NCI-H146 (cell line): ENCODE measurements around the gene NDUFS2.
A peak's percentile ranks its signal among the peaks of the same experiment; 100 is the strongest.

Experiments used
- DNase-seq: peaks from one replicate; lab custom pipeline; 2025; lab: John Stamatoyannopoulos, UW

NDUFS2 gene

DNA sequence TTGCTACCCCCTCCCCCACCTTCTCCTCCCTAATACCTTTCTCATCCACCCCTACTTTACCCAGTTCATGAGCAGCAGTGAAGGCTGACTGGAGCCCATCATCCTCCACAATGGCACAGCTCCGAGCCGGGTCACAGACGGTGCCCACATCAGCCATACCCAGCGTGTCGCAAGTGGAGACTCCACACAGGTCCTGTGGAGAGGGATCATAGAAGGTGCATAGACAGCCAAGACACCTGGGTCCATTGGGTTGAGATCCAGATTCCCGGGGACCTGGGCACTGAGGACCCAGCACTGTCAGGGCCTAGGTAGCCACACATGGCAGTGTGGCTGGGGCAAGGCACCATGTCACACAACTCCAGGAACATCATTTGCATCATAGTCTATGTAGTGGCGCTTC lies 6.1 kb upstream of the NDUFS2 start:
- DNase-seq: no peak

DNA sequence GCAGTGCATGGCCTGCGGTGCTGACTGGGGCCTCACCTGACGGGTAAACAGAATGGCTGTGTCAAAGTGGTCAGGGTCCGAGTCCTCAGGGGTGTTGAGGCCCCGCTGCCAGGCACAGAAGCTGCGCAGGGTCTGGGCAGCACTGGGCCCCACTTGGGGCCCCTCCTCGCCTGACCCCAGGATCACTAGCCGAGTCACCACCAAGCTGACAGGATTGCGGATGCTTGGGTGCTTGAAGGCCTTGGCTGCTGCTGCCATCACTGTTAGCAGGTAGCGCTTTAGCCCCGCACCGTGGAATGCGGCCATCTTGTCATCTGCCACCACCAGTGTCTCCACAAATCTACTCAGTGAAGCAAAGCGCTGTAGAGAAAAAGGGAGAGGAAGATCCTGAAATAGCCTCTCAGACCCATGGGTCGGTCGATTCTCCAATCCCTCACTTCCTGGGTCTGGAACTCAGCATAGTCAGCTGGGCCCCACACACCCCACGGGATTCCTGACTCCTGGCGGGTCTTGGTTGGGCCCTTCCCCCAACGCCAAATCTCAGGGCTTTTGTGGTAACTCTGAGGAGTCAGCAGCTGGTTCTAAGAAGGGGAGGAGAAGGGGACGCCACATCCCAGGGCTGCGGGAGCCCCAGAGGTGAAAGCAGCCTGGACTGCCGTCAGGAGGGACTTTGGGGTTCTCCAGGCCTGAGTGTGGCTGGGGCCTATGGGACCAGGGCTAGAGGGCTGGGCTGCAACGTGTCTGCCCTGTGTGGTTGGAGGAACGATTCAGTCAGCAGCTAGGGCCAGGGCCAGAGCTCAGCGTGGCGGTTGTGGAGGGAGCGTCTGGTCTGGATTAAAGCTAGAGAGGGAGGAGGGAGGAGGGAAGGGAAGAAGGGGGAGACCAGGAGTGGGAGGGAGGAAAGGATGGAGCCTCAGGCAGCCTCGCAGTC lies 5.4 kb upstream of the NDUFS2 start:
- no peak for DNase-seq

DNA sequence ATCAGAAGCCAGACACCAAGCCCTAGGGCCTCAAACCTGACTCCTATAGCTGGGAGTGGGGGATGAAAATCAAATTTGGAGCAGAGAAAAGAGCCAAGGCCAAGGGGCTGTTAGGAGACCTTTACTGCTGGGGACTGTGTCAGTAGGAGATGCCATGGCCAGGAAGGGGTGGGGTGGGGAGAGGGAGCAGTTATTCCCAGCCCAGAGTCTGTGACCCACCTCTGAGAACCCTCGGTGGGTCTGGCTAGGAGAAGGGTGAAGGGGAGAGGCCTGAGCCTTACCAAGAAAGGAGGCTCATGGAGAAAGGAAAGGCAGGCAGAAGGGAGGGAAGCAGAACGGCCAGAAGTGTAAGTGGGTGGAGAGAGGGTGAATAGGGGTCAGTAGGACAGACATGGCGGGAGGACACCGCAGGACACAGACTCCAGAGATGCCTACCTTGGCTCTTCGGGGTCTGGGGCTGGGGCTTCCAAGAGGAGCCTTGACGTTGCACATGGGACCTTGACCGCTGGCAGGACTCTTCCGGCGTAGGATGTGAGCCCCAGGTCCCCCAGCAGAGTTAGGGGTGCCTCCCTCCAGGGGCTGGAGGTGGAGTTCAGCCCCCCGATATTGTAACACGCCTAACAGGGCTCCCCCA lies 4.5 kb upstream of the NDUFS2 start:
- DNase-seq: no peak

DNA sequence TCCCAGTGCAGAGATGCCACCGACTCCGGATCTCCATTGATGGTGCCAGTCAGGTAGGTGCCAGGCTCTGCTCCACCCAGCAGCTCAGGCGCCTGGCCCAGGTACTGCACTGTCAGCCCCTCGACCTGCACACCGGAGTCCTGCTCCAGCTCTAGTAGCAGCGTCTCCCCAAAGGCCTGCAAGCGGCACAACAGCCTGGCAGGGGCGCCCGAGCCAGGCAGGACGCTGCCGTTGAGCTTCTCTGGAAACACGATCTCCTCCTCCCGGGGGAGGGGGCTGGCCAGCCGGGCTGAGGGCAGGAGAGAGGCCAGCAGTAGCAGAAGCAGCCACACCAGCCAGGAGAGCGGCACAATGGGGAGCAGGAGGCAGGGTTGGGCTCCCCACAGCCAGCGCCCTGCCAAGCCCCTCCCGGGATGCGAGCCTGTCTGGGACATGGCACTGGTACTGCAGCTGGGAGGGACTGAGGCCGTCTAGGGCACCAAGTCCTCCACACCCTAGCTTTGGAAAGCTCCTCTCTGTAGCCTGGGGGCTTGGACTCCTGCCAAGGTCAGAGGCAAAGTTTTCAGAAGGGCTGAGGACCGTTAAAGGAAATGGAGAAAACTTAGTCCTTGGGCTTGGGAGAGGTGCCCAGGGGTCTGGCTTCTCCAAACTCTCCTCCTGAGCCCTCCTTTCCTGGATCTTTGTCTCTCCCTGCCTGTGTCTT lies 3.8 kb upstream of the NDUFS2 start:
- peak; percentile 51 for DNase-seq

DNA sequence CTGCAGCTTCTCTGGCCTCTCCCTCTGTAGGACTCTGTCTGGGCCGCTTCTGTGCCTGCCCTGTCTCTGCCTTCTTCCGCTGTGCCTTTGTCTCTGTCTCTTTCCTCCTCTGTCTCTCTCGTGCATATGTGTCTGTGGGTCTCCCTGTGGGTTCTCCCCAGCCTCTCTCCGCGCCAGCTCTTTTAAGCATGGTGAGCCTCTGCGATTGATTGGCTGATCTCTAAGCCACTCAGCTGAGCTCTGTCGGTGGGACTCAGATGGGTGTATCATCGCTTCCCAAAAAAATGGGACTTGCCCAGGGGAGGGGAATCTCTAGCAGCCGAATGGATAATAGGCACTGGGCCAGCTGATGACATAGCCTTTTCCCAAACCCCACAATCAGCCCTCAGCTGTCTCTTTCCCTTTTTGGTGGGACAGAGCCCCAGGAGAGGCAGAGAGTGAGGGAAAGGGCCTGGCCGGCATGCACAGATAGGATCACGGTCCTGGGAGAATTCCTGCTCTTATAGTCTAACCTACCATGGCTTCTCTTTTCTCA lies 3.2 kb upstream of the NDUFS2 start, which contains the start of gene ADAMTS4:
Gene ADAMTS4 (minus strand): TSS at position 158 of the 535 bp plus-strand sequence. CDS start 427 bp downstream, outside the sequence.
- no peak for DNase-seq

DNA sequence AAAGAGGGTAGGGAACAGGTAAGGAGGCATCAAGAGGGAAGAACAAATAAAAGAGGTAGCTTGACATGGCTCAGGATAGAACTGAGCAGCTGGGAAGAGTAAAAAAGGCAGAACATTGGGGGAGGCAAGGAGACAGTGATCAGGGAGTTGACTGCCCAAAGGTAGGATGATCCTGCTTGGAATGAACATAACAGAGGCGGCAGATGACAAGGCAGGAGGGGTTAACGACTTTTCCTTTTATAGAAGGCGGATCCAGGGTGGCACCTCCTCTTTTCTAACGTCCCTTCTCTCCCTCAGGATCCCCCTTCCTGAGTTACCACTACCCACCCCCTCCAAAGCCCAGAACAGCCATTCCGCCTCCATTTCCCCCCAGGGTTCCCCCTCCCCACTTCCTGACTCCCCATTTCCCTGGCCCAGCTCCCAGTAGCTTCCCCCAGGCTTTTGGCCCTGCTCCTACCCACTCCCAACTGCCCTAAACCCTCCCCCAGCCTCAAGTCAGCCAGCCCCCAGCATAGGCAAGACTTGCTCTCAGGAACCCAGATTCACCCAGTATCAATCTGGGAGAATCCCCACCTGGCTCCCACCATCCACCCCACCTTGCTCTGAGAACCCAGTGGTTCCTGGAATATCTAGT lies 2.5 kb upstream of the NDUFS2 start:
- no peak for DNase-seq

DNA sequence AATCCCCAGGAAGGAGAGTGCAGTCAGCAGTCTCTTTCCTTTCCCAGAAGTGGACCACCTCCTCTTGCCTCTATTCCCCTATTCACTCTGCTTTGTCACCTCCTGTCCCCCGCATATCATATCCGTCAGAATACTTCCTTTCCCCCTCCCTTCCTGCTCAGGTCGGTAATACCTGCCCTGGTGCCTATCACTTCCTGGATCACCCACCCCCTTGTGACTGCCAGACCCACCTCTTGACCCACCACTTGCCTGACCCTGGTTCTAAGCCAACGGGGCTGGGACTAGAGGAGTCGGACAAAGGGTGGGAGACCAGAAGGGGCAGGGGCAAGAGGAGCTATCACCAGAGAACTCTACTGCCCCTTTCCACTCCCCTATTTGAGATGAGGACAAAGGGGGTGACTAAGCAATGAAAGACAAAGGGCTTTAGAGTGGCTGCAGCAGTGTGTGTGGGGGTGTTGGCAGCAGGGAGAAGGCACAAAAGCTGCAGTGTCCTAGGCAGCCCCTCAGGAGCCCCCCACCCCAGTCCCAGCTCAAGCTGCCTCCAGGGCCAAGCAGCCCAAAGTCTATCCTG lies 1.7 kb upstream of the NDUFS2 start:
- no peak for DNase-seq

DNA sequence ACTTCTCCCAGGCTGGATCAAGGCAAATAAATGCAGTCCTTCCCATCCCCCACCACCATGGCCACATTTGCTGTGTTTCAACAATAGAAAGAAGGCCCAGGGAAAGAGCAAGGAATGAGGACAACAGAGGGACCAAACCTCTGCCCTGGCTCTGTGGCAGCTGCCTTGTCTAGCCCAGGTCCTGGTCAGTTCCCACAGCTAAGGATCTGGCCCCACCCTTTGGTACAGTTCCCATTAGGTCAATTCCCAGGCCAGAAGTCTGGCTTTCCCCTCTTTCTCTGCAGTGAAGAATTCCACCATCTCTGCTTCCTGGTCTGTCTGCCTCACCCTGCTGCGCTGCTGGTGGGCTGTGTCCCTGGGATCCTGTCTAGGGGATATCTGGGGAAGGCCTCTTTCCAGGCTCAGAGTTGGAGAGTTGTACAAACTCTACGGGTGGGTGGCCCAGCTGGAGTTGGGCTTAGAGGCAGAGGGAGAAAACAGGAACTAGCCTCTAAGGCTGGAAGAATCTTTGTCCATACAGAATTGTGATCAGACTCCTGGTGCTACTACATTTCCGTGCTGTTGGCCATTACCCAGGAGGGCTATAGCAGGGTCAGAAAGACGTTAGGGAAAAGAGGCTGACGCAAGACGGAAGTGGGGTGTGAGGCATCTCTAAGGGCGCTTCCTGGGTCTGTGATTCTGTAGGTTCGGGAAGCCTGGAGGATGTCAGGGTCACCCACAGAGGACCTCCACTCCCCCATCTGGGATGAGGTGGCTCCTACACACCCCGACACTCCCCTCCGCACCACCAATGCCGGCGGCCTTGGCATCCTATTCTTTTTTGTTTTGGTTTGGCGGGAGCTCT lies 953 bp upstream of the NDUFS2 start:
- DNase-seq: peak; percentile 37

DNA sequence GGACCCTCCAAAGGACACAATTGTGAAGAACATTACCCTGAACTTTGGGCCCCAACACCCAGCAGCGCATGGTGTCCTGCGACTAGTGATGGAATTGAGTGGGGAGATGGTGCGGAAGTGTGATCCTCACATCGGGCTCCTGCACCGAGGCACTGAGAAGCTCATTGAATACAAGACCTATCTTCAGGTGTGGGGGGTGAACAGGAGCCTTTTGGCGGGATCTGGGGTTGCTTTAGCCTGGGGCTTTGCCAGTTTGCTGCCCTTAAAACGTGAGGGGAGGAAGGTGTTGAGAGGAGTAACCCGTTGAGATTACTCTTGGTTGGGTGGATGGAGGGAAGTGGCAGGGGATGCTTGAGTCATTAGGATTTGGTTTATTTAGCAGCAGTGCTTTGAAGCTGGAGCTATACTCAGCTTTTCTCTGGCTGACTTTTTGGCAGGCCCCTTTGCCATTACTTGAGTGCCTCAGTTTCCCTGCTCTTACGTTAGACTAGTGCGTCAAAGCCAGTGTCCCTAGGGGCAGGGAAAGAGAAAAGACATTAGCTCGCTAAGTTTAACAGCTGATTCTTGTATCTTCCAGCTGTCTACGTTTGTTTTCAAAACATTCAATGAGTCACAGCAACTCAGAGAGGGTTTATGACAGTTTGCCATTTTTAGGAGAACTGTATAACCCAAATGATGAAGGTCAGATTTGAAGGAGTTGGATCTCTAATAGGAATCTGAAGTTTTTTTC lies 4.4 kb downstream of the NDUFS2 start:
- DNase-seq: no peak

DNA sequence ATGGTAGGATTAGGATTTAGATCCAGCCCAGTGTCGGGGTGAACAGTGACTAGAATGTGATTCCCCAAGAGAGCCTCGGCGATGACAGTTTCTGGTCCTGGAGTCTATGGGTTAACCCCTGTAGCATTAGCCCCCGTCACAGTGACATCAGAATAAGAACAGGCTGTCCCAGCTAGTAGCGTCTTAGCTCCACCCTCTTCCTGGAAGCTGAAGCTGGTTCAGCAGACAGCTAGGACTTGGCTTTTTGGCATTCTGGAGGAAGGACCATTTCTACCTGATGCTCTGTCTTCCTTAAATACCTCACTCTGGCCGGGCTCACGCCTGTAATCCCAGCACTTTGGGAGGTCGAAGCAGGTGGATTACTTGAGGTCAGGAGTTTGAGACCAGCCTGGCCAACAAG lies 5.0 kb downstream of the NDUFS2 start:
- no peak for DNase-seq

DNA sequence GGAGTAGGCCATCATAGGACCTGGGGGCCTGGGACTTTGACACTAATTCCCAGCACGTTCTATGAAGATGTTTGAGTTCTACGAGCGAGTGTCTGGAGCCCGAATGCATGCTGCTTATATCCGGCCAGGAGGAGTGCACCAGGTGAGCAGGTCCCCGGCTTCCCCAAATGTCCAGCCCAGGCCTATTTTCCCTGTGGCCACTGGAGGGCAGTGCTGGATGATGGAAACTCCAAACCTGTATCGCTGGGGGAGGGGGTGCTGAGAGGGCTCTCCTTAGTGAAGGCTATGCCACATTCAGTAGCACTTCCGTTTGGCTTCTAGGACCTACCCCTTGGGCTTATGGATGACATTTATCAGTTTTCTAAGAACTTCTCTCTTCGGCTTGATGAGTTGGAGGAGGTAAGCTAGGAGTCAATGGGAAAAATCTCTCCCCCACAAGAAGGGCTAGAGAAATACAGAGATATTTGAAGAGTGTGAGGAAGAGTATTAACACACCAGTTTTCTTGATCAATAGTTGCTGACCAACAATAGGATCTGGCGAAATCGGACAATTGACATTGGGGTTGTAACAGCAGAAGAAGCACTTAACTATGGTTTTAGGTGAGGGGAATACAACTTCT lies 7.7 kb downstream of the NDUFS2 start:
- peak; percentile 79 for DNase-seq

DNA sequence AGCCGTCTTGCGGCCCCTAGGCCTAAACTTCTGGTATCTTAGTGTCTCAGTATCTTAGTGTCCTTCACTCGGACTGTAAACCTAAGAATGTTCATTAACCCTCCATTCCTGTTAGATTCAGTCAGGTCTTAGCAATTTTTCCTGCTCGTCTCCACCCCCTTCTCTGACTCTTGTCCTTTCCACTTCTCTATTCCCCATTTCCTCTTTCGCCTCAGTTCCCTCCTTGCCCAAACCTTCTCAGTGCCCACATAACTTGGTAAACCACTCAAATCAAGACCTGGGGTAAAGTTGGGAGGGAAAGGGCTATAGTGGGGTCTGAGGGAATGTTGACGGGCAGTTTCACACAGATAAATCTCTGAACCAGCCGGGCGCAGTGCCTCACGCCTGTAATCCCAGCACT lies 12.2 kb downstream of the NDUFS2 start:
- DNase-seq: no peak

DNA sequence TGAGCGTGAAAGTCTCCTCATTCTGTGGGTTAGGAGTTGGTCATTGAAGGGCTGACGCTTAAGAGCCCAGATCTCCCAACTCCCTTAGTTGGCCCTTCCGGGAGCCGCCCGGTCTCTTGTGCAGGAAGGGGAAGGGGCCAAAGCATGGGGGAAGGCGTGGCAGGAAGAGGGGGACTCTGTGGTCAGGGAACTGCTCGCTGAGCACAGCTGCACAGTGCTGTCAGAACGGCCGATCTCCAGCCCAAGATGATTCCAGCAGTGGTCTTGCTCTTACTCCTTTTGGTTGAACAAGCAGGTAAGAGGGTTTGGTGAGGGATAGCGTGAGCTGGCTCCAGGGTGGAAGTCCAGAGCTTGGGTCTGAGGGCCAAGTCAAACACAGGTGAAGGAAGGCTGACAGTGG lies 12.9 kb downstream of the NDUFS2 start, which contains the start of gene FCER1G:
Gene FCER1G (plus strand): TSS at position 220 of the 400 bp plus-strand sequence. CDS start 27 bp downstream, at position 247.
- DNase-seq: no peak

DNA sequence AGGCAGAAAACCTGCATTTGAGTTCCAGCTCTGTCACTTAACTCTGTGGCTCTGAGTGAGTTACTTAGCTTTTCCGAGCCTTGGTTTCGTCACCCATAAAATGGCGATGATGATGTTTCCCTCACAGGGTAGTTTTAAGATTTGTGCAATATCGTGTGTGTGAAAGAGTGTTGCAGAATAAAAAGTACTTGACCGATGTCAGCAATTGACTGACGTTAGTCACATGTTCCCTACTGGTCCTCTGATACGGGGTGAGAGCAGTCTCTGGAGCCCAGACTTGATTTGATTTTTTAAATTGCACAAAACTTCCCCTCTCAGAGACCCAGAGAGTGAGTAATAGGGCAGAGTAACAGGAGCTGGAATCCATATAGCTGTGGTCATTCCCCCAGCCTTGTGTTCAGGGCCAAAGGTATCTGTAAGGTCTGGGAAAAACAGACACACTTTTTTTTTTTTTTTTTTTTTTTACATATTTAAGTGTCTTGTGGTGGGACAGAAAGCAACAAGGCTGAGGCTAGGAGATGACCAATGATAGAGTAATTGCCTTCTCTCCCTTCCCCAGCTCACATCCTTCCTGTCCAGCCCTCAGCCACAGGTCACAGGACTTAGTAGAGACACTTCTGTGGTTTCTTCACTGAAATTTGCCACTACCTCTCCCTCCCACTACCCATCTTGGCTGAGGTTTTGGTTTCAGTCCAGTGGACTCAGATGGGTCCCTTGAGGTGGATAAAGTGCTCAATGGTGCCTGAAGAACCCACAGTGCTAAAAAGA lies 15.0 kb downstream of the NDUFS2 start:
- DNase-seq: no peak

DNA sequence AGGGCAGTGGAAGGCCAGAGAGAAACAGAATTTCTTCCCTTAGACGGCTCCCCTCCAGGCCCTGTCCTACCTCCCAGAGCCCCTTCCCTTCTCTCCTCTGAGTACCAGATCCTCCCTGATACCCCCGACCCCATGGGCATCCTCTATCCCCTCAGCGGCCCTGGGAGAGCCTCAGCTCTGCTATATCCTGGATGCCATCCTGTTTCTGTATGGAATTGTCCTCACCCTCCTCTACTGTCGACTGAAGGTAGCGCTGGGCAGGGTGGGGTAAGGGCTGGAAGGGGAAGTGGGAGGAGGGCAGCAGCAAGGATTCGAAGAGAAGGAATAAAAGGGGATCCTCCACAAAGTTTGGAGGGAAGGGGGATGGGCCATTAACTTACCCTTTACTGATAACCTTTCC lies 15.7 kb downstream of the NDUFS2 start:
- DNase-seq: no peak

DNA sequence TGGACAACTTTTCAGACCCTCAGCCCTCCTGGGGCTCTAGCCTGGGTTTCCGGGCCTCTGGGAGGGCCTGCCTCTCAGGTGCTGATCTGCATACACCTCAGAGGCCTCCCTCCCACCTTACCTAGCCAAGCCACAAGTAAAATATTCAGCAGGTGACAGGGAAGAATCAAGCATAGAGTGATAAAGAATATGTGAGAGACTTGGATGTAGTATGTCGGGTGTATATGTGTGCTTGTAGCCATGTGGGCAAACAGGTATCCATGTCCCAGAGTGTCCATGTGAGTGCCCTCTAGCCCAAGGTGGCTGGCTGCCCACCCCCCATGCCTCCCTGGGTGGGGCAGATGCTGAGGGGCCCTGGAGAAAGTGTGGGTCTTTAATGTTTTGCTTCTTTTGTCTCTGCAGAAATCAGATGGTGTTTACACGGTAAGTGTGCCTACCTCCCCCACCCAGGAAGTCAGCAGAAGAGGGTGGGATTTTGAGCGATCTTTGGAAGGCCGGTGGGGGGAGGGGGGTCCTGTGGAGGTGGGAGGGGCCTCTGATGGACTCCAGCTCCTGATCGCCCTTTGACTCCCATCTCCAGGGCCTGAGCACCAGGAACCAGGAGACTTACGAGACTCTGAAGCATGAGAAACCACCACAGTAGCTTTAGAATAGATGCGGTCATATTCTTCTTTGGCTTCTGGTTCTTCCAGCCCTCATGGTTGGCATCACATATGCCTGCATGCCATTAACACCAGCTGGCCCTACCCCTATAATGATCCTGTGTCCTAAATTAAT lies 16.3 kb downstream of the NDUFS2 start:
- DNase-seq: no peak

DNA sequence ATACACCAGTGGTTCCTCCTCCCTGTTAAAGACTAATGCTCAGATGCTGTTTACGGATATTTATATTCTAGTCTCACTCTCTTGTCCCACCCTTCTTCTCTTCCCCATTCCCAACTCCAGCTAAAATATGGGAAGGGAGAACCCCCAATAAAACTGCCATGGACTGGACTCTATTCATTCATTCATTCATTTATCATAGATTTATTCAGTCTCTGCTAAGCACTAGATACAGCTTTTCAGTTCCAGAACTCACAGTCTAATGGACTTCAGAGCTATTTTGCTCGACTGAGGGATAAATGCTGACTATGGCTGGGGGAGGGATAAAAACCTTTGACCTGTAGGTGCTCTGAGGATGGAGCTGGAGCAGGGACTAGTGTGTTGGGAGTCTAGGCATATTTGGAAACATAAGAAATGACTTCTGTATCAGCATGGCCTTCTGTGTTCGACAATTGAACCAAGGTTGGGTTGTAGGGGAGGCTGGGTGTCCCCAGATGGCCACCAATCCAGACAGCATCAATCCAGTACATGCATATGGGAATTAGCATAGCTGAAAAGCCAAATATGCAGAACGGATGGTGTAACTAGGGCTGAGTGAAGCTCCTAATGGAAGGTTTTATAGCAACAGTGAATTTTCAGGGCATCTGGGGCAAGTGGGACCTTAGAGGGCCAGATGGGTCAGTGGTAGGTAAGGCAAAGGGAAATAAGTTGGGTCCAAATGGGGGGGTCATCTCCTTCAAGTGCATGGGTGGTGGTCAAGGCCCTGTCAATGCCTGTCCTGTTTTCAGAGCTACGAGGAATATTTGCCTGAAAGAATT lies 17.1 kb downstream of the NDUFS2 start:
- no peak for DNase-seq
